Measurements from ENCODE around the gene PSIP1.
"Not testable (repeated sequence)": the region's sequence is repeated elsewhere in the genome, so short reads cannot be mapped to it uniquely, and the experiment has no call there.

PSIP1 gene

GRCh38 chr9:15461056-15461455 is 49.7 kb downstream of the PSIP1 start:
- WGBS, 2 donors (ENCODE audit: extremely low coverage in 2 of 2, insufficient read length in 2 of 2, insufficient replicate concordance in 1 of 2), result no CpG with 5 or more reads among the region's 8 CpGs
- Histone ChIP-seq H4K91ac (ENCODE audit: low read depth, low read length, poor library complexity) (no peak overlapping the region), H2BK120ac (ENCODE audit: low read depth, low read length) (no peak overlapping the region), H3K14ac (ENCODE audit: low read length) (no peak overlapping the region), H3K4ac (ENCODE audit: low read length) (no peak overlapping the region), H3K9ac (ENCODE audit: low read depth, low read length, poor library complexity) (no peak overlapping the region), H2BK15ac (ENCODE audit: low read length) (no peak overlapping the region), H3K9me3 (replicated peaks in 1 of 2; ENCODE audit: control insufficient read depth in 2 of 2, insufficient read depth in 1 of 2, low read depth in 1 of 2, low read length in 2 of 2) (peaks cover 0 to 3% of the 10 kb centered on the region in 2 donors), H3K23ac (ENCODE audit: low read depth, low read length, poor library complexity) (no peak overlapping the region), H3K79me1 (ENCODE audit: low read depth, low read length) (no peaks in the 10 kb centered on the region), H2AK5ac (ENCODE audit: low read depth, low read length) (no peak overlapping the region), H3K4me2 (ENCODE audit: insufficient read depth, low read length, poor library complexity, severe bottlenecking) (no peak overlapping the region), H2AFZ (ENCODE audit: low read length) (no peak overlapping the region), H2BK12ac (ENCODE audit: low read length) (no peak overlapping the region), H2BK5ac (ENCODE audit: low read length) (no peak overlapping the region), H3K18ac (ENCODE audit: low read length) (no peak overlapping the region), H3K36me3 (replicated peaks in 1 of 2; ENCODE audit: control insufficient read depth in 2 of 2, insufficient read depth in 2 of 2, low read length in 2 of 2) (peaks cover 2 to 98% of the 10 kb centered on the region in 2 donors), H3K4me3 (ENCODE audit: low read length in 2 of 2) (no peak overlapping the region), H3K27ac (replicated peaks; ENCODE audit: low read length) (no peak overlapping the region), H3K4me1 (ENCODE audit: control insufficient read depth in 2 of 2, insufficient read depth in 1 of 2, low read depth in 1 of 2, low read length in 2 of 2) (no peaks in the 10 kb centered on the region), H4K8ac (ENCODE audit: low read depth, low read length) (no peak overlapping the region), H3K27me3 (ENCODE audit: control insufficient read depth in 3 of 3, insufficient read depth in 3 of 3, low read depth in 1 of 3, low read length in 3 of 3) (no peaks in the 10 kb centered on the region)
- no peak for DNase-seq (ENCODE audit: low spot score)

GRCh38 chr9:15453956-15454355 is 56.8 kb downstream of the PSIP1 start:
- Histone ChIP-seq H3K9ac (ENCODE audit: low read depth, low read length, poor library complexity) (no peak overlapping the region), H2BK12ac (ENCODE audit: low read length) (no peak overlapping the region), H3K18ac (ENCODE audit: low read length) (no peak overlapping the region), H3K23ac (ENCODE audit: low read depth, low read length, poor library complexity) (no peak overlapping the region), H3K27me3 (ENCODE audit: control insufficient read depth in 3 of 3, insufficient read depth in 3 of 3, low read depth in 1 of 3, low read length in 3 of 3) (no peaks in the 10 kb centered on the region), H2BK5ac (ENCODE audit: low read length) (no peak overlapping the region), H3K4ac (ENCODE audit: low read length) (no peak overlapping the region), H4K91ac (ENCODE audit: low read depth, low read length, poor library complexity) (no peak overlapping the region), H4K8ac (ENCODE audit: low read depth, low read length) (peak overlapping the region; percentile 82), H3K4me2 (ENCODE audit: insufficient read depth, low read length, poor library complexity, severe bottlenecking) (no peak overlapping the region), H3K9me3 (replicated peaks in 1 of 2; ENCODE audit: control insufficient read depth in 2 of 2, insufficient read depth in 1 of 2, low read depth in 1 of 2, low read length in 2 of 2) (no peaks in the 10 kb centered on the region), H2BK120ac (ENCODE audit: low read depth, low read length) (no peak overlapping the region), H2AFZ (ENCODE audit: low read length) (no peak overlapping the region), H3K79me1 (ENCODE audit: low read depth, low read length) (no peaks in the 10 kb centered on the region), H3K36me3 (replicated peaks in 1 of 2; ENCODE audit: control insufficient read depth in 2 of 2, insufficient read depth in 2 of 2, low read length in 2 of 2) (peaks cover 5 to 96% of the 10 kb centered on the region in 2 donors), H3K4me1 (ENCODE audit: control insufficient read depth in 2 of 2, insufficient read depth in 1 of 2, low read depth in 1 of 2, low read length in 2 of 2) (no peaks in the 10 kb centered on the region), H3K14ac (ENCODE audit: low read length) (no peak overlapping the region), H2AK5ac (ENCODE audit: low read depth, low read length) (no peak overlapping the region), H3K4me3 (ENCODE audit: low read length in 2 of 2) (no peak overlapping the region), H2BK15ac (ENCODE audit: low read length) (no peak overlapping the region), H3K27ac (replicated peaks; ENCODE audit: low read length) (no peak overlapping the region)
- no peak for DNase-seq (ENCODE audit: low spot score)
- no CpG with 5 or more reads among the region's 5 CpGs for WGBS, 2 donors (ENCODE audit: extremely low coverage in 2 of 2, insufficient read length in 2 of 2, insufficient replicate concordance in 1 of 2)

GRCh38 chr9:15444141-15444540 is 66.6 kb downstream of the PSIP1 start:
- Histone ChIP-seq H3K23ac (ENCODE audit: low read depth, low read length, poor library complexity) (no peak overlapping the region), H3K9ac (ENCODE audit: low read depth, low read length, poor library complexity) (no peak overlapping the region), H3K18ac (ENCODE audit: low read length) (no peak overlapping the region), H3K36me3 (replicated peaks in 1 of 2; ENCODE audit: control insufficient read depth in 2 of 2, insufficient read depth in 2 of 2, low read length in 2 of 2) (peaks cover 29 to 75% of the 10 kb centered on the region in 2 donors), H2BK15ac (ENCODE audit: low read length) (no peak overlapping the region), H3K4ac (ENCODE audit: low read length) (no peak overlapping the region), H4K8ac (ENCODE audit: low read depth, low read length) (no peak overlapping the region), H3K27ac (replicated peaks; ENCODE audit: low read length) (no peak overlapping the region), H2AK5ac (ENCODE audit: low read depth, low read length) (no peak overlapping the region), H3K4me3 (ENCODE audit: low read length in 2 of 2) (no peak overlapping the region), H2BK120ac (ENCODE audit: low read depth, low read length) (no peak overlapping the region), H2BK5ac (ENCODE audit: low read length) (no peak overlapping the region), H3K27me3 (ENCODE audit: control insufficient read depth in 3 of 3, insufficient read depth in 3 of 3, low read depth in 1 of 3, low read length in 3 of 3) (no peaks in the 10 kb centered on the region), H3K4me2 (ENCODE audit: insufficient read depth, low read length, poor library complexity, severe bottlenecking) (no peak overlapping the region), H3K9me3 (replicated peaks in 1 of 2; ENCODE audit: control insufficient read depth in 2 of 2, insufficient read depth in 1 of 2, low read depth in 1 of 2, low read length in 2 of 2) (peaks cover 0 to 28% of the 10 kb centered on the region in 2 donors), H2BK12ac (ENCODE audit: low read length) (no peak overlapping the region), H4K91ac (ENCODE audit: low read depth, low read length, poor library complexity) (no peak overlapping the region), H3K4me1 (ENCODE audit: control insufficient read depth in 2 of 2, insufficient read depth in 1 of 2, low read depth in 1 of 2, low read length in 2 of 2) (no peaks in the 10 kb centered on the region), H2AFZ (ENCODE audit: low read length) (no peak overlapping the region), H3K79me1 (ENCODE audit: low read depth, low read length) (no peaks in the 10 kb centered on the region), H3K14ac (ENCODE audit: low read length) (no peak overlapping the region)
- no CpG with 5 or more reads among the region's 3 CpGs for WGBS, 2 donors (ENCODE audit: extremely low coverage in 2 of 2, insufficient read length in 2 of 2, insufficient replicate concordance in 1 of 2)
- DNase-seq (ENCODE audit: low spot score), result no peak

- H3K79me1 ChIP-seq (ENCODE audit: low read depth, low read length); H2BK120ac ChIP-seq (ENCODE audit: low read depth, low read length); H3K18ac ChIP-seq (ENCODE audit: low read length); H3K4me1 ChIP-seq (ENCODE audit: control insufficient read depth in 2 of 2, insufficient read depth in 1 of 2, low read depth in 1 of 2, low read length in 2 of 2); H4K91ac ChIP-seq (ENCODE audit: low read depth, low read length, poor library complexity); H3K27ac ChIP-seq (replicated peaks; ENCODE audit: low read length); H2BK5ac ChIP-seq (ENCODE audit: low read length); DNase-seq (ENCODE audit: low spot score); H3K27me3 ChIP-seq (ENCODE audit: control insufficient read depth in 3 of 3, insufficient read depth in 3 of 3, low read depth in 1 of 3, low read length in 3 of 3); H2BK15ac ChIP-seq (ENCODE audit: low read length); H4K8ac ChIP-seq (ENCODE audit: low read depth, low read length); H3K4me3 ChIP-seq (ENCODE audit: low read length in 2 of 2); H3K4ac ChIP-seq (ENCODE audit: low read length); H2AK5ac ChIP-seq (ENCODE audit: low read depth, low read length); H2BK12ac ChIP-seq (ENCODE audit: low read length); H3K9ac ChIP-seq (ENCODE audit: low read depth, low read length, poor library complexity); H3K4me2 ChIP-seq (ENCODE audit: insufficient read depth, low read length, poor library complexity, severe bottlenecking); H2AFZ ChIP-seq (ENCODE audit: low read length); H3K14ac ChIP-seq (ENCODE audit: low read length); H3K23ac ChIP-seq (ENCODE audit: low read depth, low read length, poor library complexity): not testable (repeated sequence)
- H3K36me3 ChIP-seq (replicated peaks in 1 of 2; ENCODE audit: control insufficient read depth in 2 of 2, insufficient read depth in 2 of 2, low read length in 2 of 2), result peaks cover 24 to 75% of the 10 kb centered on the region in 2 donors
- peaks cover 2 to 37% of the 10 kb centered on the region in 2 donors for H3K9me3 ChIP-seq (replicated peaks in 1 of 2; ENCODE audit: control insufficient read depth in 2 of 2, insufficient read depth in 1 of 2, low read depth in 1 of 2, low read length in 2 of 2)
- WGBS, 2 donors (ENCODE audit: extremely low coverage in 2 of 2, insufficient read length in 2 of 2, insufficient replicate concordance in 1 of 2), result no CpG with 5 or more reads among the region's 33 CpGs
Measured at GRCh38 chr9:15442264-15442663, 68.5 kb downstream of the PSIP1 start.
